ENCODE data around the gene KRT35.

- TF ChIP-seq EGR1 (IDR thresholded peaks at IDR 0.05; ENCODE audit: low read depth in 2 of 2) = no peak
- TF ChIP-seq, protein P1, sequence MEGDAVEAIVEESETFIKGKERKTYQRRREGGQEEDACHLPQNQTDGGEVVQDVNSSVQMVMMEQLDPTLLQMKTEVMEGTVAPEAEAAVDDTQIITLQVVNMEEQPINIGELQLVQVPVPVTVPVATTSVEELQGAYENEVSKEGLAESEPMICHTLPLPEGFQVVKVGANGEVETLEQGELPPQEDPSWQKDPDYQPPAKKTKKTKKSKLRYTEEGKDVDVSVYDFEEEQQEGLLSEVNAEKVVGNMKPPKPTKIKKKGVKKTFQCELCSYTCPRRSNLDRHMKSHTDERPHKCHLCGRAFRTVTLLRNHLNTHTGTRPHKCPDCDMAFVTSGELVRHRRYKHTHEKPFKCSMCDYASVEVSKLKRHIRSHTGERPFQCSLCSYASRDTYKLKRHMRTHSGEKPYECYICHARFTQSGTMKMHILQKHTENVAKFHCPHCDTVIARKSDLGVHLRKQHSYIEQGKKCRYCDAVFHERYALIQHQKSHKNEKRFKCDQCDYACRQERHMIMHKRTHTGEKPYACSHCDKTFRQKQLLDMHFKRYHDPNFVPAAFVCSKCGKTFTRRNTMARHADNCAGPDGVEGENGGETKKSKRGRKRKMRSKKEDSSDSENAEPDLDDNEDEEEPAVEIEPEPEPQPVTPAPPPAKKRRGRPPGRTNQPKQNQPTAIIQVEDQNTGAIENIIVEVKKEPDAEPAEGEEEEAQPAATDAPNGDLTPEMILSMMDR (IDR thresholded peaks at IDR 0.05; ENCODE audit: low read depth, low read length, missing input control) = no peak
- no peak for TF ChIP-seq YY1 (IDR thresholded peaks at IDR 0.05)
- TF ChIP-seq FOXA1 (IDR thresholded peaks at IDR 0.05) = no peak
- TF ChIP-seq, protein P2, sequence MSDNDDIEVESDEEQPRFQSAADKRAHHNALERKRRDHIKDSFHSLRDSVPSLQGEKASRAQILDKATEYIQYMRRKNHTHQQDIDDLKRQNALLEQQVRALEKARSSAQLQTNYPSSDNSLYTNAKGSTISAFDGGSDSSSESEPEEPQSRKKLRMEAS (IDR thresholded peaks at IDR 0.05) = no peak
- TF ChIP-seq, protein P3, sequence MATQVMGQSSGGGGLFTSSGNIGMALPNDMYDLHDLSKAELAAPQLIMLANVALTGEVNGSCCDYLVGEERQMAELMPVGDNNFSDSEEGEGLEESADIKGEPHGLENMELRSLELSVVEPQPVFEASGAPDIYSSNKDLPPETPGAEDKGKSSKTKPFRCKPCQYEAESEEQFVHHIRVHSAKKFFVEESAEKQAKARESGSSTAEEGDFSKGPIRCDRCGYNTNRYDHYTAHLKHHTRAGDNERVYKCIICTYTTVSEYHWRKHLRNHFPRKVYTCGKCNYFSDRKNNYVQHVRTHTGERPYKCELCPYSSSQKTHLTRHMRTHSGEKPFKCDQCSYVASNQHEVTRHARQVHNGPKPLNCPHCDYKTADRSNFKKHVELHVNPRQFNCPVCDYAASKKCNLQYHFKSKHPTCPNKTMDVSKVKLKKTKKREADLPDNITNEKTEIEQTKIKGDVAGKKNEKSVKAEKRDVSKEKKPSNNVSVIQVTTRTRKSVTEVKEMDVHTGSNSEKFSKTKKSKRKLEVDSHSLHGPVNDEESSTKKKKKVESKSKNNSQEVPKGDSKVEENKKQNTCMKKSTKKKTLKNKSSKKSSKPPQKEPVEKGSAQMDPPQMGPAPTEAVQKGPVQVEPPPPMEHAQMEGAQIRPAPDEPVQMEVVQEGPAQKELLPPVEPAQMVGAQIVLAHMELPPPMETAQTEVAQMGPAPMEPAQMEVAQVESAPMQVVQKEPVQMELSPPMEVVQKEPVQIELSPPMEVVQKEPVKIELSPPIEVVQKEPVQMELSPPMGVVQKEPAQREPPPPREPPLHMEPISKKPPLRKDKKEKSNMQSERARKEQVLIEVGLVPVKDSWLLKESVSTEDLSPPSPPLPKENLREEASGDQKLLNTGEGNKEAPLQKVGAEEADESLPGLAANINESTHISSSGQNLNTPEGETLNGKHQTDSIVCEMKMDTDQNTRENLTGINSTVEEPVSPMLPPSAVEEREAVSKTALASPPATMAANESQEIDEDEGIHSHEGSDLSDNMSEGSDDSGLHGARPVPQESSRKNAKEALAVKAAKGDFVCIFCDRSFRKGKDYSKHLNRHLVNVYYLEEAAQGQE (IDR thresholded peaks at IDR 0.05) = no peak
- TF ChIP-seq TAF1 (conservative IDR thresholded peaks at IDR 0.05) = no peak
- TF ChIP-seq SP1 (IDR thresholded peaks at IDR 0.05) = no peak
- TF ChIP-seq ATF3 (IDR thresholded peaks at IDR 0.05) = no peak
- no peak for TF ChIP-seq RAD21 (IDR thresholded peaks at IDR 0.05)
- no peak for TF ChIP-seq FOXA2 (IDR thresholded peaks at IDR 0.05)
- TF ChIP-seq JUND (IDR thresholded peaks at IDR 0.05) = no peak
Measured at GRCh38 chr17:41523787-41524186, 42.8 kb upstream of the KRT35 start.
